ENCODE measurements around the gene GSTCD.
"Not testable (repeated sequence)": the region's sequence is repeated elsewhere in the genome, so short reads cannot be mapped to it uniquely, and the experiment has no call there.

The GSTCD gene

DNA sequence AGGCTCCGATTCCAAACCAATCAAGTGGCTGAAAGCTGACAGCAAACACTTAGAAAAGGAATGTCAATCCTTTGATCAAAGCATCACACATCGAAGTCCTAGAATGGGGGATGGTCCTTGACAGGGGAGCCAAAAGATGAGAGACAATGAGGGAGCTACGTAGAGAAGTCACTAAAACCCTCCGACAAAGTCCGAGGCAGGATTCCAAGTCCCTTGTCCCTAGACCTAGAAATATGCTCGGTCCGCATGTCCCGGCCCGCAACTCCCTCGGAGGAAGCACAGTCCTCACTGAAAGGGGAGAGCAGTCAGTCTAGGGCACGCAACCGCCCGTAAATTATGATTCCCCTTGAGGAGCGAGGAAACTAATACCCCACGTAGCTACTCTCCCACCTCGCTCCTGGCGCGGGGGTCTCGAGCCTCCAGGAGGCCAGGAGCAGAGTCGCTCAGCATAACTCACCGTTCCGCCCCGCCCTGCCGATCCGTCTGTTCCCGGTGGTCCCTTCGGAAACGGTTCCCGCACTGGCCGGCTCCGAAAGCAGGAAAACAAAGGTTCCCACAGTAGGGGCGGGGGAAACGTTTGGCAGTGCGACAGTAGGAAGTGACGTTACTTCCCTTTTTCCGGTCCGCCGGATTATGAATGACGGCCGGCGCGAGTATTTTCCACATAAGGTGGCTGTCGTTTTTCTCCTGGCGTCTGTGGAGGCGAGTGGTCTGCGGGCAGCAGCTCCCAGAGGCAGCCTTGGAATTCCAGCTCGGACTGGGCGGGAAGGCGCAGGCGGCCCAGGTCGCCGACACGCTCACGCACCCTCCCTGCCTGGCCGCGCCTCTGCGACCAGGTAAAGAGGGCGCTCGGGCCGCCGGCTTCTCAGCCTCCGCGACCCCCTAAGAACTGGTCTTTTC lies at the start of gene GSTCD, which contains the start of gene INTS12:
Gene GSTCD, plus strand, starts transcription at position 604 of the 900 bp plus-strand sequence. CDS start 8,830 bp downstream, outside the sequence.
Gene INTS12, minus strand, starts transcription at position 509 of the 900 bp plus-strand sequence. CDS start 8,684 bp downstream, outside the sequence.
- in situ Hi-C loops (cut with MboI; ENCODE audit: low sequenced_read_pairs): no loop called here

GRCh38 chr4:105659190-105659589 lies 49.4 kb upstream of the GSTCD start:
- in situ Hi-C loops (cut with MboI; ENCODE audit: low sequenced_read_pairs): no loop called here

- in situ Hi-C loops (cut with MboI; ENCODE audit: low sequenced_read_pairs): no loop called here
Measured at GRCh38 chr4:105661028-105661427, 47.6 kb upstream of the GSTCD start.

GRCh38 chr4:105662935-105663675 lies 45.5 kb upstream of the GSTCD start:
- in situ Hi-C loops (cut with MboI; ENCODE audit: low sequenced_read_pairs): no loop called here

- in situ Hi-C loops (cut with MboI; ENCODE audit: low sequenced_read_pairs): no loop called here
Measured at GRCh38 chr4:105666693-105667092, 41.9 kb upstream of the GSTCD start.

GRCh38 chr4:105670684-105671083 lies 37.9 kb upstream of the GSTCD start:
- in situ Hi-C loops (cut with MboI; ENCODE audit: low sequenced_read_pairs): no loop called here

GRCh38 chr4:105671301-105671700 lies 37.3 kb upstream of the GSTCD start:
- in situ Hi-C loops (cut with MboI; ENCODE audit: low sequenced_read_pairs): no loop called here

GRCh38 chr4:105674011-105674410 lies 34.6 kb upstream of the GSTCD start:
- in situ Hi-C loops (cut with MboI; ENCODE audit: low sequenced_read_pairs): no loop called here

DNA sequence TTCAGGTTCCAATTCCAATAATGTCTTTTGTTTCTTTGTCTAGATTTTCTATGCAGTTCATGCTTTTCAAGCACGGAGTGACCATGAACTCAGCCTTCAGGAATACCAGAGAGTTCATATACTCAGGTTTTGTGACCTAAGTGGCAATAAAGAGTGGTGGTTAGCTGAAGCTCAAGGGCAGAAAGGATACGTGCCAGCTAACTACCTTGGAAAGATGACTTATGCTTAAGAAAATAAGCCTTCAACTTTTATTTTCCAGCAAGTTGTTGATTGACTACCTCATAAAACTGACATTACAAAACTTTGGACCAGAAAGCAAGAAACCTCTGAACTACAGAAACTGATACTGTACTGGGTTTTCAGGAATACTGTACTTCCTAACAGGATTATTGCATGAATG lies 30.9 kb upstream of the GSTCD start:
- in situ Hi-C loops (cut with MboI; ENCODE audit: low sequenced_read_pairs): no loop called here

- in situ Hi-C loops (cut with MboI; ENCODE audit: low sequenced_read_pairs): no loop called here
Measured at GRCh38 chr4:105679186-105679585, 29.4 kb upstream of the GSTCD start.

- in situ Hi-C loops (cut with MboI; ENCODE audit: low sequenced_read_pairs): no loop called here
Measured at GRCh38 chr4:105683038-105683437, 25.5 kb upstream of the GSTCD start.

GRCh38 chr4:105686571-105686970 lies 22.0 kb upstream of the GSTCD start:
- in situ Hi-C loops (cut with MboI; ENCODE audit: low sequenced_read_pairs): no loop called here

DNA sequence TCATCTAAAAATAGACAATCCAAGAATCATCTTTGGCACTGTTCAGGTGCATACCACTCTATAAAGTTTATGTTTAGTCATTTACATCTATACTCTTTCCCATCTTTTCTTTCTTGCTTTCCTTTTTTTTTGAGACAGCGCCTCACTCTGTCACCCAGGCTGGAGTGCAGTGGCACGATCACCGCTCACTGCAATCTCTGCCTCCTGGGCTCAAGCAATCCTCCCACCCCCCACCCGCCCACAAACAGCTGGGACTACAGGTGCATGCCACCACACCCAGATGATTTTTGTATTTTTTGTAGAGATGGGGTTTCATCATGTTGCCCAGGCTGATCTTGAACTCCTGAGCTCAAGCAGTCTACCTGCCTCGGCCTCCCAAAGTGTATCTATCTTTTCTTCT lies 13.8 kb upstream of the GSTCD start:
- in situ Hi-C loops (cut with MboI; ENCODE audit: low sequenced_read_pairs): not testable (repeated sequence)

GRCh38 chr4:105695832-105696231 lies 12.8 kb upstream of the GSTCD start:
- in situ Hi-C loops (cut with MboI; ENCODE audit: low sequenced_read_pairs): not testable (repeated sequence)

GRCh38 chr4:105698607-105699006 lies 10.0 kb upstream of the GSTCD start:
- in situ Hi-C loops (cut with MboI; ENCODE audit: low sequenced_read_pairs): no loop called here

- in situ Hi-C loops (cut with MboI; ENCODE audit: low sequenced_read_pairs): no loop called here
Measured at GRCh38 chr4:105707782-105708180, 803 bp upstream of the GSTCD start.

DNA sequence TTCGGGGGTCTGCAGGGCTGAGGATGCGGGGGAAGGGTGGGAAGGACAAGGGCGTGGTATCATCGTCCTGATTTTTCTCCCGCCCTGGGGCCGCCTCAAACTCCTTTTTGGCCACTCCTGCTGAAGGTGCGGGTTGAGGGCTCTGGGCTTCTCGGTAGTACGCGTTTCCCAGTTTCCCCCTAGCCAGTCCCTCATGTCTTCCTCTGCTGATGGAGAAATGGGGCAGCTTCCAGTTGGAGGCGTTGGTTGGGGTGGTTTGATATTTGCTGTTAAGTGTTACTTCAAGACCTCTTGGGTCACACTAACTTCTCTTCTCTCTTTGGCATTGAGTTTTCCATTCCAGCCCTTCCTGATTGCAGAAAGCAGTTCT lies 482 bp downstream of the GSTCD start:
- in situ Hi-C loops (cut with MboI; ENCODE audit: low sequenced_read_pairs): no loop called here

DNA sequence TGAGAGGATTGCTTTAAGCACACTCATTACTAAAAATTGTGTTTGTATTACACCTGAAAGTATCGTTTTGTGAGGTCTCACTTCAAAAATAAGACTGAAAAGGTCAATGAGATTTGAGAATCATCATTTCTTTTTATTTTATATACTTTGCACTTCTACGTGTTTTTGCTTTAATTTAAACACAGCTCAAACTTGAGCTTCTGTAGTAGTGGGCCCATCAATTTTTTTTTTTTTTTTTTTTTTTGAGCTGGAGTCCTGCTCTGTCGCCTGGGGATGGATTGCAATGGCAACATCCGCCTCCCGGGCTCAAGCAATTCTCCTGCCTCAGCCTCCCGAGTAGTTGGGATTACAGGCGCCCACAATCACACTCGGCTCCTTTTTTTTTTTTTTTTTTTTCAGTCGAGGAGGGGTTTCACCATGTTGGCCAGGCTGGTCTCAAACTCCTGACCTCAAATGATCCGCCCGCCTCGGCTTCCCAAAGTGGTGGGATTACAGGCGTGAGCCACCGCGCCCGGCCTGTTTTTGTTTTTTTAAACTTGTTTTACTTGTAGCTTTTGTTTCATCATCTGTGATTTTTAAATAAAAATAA lies 1.5 kb downstream of the GSTCD start:
- in situ Hi-C loops (cut with MboI; ENCODE audit: low sequenced_read_pairs): no loop called here

- in situ Hi-C loops (cut with MboI; ENCODE audit: low sequenced_read_pairs): no loop called here
Measured at GRCh38 chr4:105710678-105711077, 2.1 kb downstream of the GSTCD start.

DNA sequence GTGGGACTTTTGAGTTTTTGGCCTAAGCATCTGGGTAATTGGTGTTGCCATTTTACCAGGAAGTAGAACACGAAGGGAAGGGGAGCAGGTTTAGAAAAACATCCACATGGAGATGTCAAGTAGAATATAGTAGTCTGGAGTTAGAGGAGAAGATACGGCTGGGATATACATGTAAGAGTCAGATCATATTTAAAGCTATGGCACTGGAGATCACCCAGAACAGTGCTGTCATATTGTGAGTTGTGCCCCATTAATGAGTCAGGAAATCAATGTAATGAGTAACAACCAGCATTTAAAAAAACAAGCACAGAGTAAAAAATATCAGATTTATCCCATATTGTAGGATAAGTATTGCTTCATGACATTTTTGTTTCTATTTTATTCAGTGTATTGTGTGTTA lies 4.2 kb downstream of the GSTCD start:
- in situ Hi-C loops (cut with MboI; ENCODE audit: low sequenced_read_pairs): no loop called here

GRCh38 chr4:105714071-105714521 lies 5.5 kb downstream of the GSTCD start:
- in situ Hi-C loops (cut with MboI; ENCODE audit: low sequenced_read_pairs): no loop called here
